HG03103 (cell line): ENCODE data around the gene APOBR.
"Not testable (repeated sequence)": the region's sequence is repeated elsewhere in the genome, so short reads cannot be mapped to it uniquely, and the experiment has no call there.

Experiments
- ATAC-seq: cut with Tn5 transposase; IDR thresholded peaks from one replicate; pipeline ENCODE4 v1.9.1; 2021; ENCODE audit warnings: low read depth; ENCODE audit not compliant: unreplicated experiment

APOBR gene

DNA sequence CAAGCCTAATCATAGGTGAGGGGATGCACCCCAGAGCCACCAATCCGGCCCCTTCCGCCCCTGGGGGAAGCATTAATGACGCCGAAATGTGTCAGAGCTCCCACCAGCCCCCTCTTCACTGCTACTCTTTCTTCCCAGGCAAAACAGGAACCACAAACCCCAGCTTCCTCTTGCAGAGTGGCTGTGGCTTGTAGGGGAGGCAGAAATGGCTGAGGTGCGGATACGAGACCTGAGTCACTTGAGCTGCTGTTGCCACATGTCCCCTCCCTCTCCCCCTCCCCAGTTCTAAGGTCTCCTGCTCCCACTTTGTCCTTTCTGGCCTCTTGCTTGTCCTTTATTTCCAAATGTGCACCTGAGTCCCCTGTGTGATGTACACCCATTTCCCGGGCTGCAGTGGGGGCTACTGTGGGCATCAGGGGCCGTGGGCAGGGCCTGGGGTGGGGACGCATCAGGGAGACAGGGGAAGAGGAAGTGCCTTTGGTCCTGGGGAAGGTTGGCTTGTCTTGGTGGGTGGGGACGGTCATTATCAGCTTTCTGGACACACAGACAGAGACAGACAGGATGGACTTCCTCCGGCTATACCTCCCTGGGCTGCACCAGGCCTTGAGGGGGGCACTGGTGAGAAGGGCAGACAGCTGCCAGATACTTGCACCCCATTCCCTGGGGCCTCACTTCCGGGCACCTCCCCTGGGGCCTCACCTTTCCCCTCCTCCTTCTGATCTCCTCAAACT, at the start of gene APOBR:
TSS of gene APOBR (plus strand) at position 523 of the 731 bp plus-strand sequence. CDS start at position 562, 39 bp downstream.
- peak; percentile 41 for ATAC-seq

DNA sequence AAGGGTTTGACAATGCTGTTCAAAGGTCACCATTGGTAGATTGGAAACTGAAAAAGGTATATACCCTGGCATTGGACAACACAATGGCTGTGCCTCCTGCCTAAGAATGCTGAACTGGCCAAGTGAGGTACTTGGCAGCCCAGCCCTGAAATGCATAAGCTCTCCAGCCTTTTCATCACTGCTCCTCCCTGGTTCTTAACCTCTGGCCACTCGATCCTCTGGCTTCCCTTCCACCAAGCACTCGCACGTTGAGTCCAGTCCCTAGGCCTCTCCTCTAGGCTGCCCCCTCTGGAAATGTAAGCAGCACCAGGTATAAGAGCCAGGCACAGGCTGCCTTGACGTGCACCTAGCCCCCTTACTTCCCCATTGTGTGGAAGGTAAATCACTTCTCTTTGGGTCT, 48.1 kb upstream of the APOBR start:
- ATAC-seq: not testable (repeated sequence)

- ATAC-seq: not testable (repeated sequence)
Observed at GRCh38 chr16:28447081-28447480, 47.4 kb upstream of the APOBR start.

GRCh38 chr16:28473714-28474265, 20.7 kb upstream of the APOBR start:
- ATAC-seq: no peak

- no peak for ATAC-seq
Observed at GRCh38 chr16:28475221-28475620, 19.2 kb upstream of the APOBR start.

DNA sequence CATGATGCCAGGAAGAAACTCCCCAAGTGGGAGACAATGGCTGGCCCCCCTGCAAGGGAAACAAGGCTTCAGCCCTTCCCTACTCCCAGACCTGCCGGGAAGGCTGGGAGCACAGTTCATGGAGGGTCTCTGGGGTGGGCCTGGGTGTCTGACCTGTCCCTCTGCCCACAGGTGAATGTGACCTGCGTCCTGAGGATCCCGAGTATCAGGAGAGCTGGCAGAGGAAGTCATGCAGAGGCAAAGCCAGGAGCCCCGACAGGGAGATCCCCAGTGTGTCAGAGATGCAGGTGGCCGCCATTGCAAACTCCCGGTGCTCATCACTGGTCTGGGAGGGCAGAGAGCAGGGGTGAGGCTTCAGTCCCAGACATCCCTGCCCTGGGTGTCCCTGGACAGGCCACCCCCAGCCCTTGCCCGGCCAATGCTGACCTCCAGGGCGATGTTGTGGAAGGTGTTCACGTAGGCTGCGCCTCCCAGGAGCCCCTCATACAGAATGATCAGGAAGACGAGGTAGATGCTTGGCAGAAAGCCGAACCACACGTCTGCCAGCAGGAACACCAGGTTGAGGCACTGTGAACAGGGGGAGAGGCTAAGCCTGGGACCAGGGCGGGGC, 17.0 kb upstream of the APOBR start:
- no peak for ATAC-seq

DNA sequence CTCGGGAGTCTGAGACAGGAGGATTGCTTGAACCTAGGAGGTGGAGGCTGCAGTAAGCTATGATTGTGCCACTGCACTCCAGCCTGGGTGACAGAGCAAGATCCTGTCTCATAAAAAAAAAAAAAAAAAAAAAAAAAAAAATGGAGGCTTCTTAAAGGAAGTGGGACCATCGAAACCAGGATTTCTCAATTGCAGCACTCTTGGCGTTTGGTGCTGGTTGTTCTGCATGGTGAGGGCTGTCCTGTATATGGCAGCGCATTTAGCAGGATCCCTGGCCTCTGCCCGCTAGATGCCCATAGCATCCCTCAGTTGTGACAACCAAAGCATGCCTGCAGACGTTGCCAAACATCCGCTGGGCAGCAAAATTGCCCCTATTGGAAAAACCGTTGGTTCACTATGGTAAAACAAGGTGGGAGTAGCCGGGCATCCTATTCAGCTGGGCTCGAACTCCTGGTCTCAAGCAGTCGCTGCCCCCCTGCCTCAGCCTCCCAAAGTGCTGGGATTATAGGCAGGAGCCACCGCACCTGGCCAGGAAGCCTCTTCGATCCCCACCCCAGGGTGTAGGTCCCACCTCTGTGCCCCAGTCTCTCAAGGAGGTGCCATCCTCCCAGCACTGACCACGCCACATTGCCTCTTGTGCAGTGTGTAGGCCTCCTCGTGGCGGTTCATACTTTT, 15.8 kb upstream of the APOBR start:
- no peak for ATAC-seq

GRCh38 chr16:28482026-28482425, 12.4 kb upstream of the APOBR start:
- ATAC-seq: no peak

- ATAC-seq: not testable (repeated sequence)
Observed at GRCh38 chr16:28483361-28483760, 11.1 kb upstream of the APOBR start.

DNA sequence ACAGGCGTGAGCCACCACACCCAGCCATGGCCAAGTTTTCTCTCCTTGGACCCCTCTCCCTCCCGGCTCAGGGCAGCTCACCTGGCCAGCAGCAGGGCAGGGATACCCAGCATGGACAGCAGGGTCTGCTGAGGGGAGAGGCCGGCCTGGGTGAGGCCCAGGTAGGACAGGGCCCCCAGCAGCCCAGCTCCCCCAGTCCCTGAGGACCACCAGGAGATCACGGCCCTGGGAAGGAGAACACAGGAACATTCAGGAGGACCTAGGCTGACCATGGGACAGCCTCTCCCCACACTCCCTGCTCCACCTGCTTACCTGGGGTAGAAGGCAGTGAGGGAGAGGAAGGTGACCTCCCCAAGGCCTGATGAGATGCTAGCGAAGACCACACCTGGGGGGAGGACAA, 8.2 kb upstream of the APOBR start:
- no peak for ATAC-seq

DNA sequence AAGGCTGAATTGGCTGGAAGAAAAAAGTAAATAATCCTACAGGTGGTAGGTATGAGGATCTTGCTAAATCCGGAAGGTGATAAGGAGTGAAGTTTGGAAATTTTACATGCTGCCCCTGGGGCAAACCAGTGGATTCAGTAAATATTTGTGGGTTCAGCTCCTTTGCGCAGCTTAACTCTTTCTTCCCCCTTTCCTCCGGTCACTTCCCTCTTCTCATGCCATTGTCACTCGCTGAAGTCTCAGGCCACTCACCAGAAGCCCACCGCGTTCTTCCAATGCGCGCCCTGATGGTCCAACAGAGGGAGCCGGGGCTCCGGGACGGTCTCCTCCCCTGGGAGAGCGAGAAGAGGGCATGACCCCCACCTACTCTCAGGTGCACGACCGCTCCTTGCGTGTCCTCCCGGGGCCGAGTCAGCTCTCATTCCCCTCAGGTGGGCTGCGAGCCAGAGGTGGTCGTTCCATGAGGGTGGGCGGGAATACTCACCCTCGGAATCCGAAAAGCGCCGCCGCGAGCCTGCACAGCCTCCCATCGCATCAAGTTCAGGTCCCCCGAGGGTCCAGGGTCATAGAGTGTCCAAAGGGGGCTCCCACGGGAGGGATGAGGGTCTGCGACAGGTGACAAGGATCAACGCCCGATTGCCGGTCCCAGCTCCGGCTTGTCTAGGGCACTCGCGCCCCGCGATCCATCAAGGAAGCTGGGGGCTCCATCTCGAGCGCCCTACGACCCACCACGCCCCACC, 3.0 kb upstream of the APOBR start:
- ATAC-seq: no peak

GRCh38 chr16:28491970-28492474, 2.4 kb upstream of the APOBR start, which contains the start of gene CLN3:
Gene CLN3, minus strand, starts transcription at chr16:28492074. Its CDS starts 315 bp downstream, at chr16:28491759.
- peak; percentile 51 for ATAC-seq

DNA sequence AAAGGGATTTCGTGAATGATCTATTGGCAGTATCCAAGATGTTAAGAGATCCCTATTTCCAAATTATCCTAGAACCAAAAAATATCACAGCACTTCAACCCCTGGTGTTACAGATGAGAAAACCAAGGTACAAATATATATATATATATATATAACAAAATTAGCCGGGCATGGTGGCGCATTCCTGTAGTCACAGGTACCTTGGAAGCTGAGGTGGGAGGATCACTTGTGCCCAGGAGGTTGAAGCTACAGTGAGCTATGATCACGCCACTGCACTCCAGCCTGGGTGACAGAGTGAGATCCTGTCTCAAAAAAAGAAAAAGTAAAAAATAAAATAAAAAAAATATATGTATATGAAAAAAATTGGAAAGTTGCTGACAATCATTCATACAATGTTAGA, 1.9 kb upstream of the APOBR start:
- ATAC-seq: no peak

GRCh38 chr16:28495098-28495793, 803 bp downstream of the APOBR start:
- no peak for ATAC-seq

DNA sequence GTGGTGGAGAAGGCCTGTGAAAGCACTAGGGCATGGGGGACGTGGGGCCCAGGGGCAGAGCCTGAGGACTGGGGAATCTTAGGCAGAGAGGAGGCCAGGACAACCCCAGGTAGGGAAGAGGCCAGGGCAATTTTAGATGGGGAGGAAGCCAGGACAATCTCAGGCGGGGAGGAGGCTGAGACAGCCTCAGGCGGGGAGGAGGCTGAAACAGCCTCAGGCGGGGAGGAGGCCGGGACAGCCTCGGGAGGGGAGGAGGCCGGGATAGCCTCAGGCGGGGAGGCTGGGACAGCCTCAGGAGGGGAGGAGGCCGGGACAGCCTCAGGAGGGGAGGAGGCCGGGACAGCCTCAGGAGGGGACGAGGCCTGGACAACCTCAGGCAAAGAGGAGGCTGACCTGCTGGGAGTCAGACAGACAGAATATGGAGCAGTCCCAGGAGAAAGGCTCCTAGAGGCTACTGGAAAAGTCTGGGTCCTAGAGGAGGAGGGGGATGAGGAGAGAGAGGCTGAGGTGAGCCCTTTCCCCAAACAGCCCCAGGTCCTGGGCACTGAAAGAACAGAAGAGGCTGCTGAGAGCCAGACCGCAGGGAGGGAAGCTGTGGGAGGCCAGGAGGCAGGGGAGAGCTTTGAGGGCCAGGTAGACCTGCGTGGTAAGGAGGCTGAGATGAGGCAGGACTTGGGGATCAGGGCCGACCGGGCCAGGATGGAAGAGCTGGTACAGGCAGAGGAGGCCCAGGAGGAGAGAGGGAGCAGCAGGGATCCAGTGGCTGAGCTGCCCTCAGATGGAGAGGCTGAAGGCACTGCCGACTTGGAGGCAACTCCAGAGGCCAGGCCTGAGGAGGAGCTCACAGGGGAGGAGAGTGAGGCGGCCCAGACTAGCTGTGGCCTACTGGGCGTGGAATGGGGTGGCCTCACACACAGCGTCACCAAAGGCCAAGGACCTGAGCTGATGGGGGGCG, 1.6 kb downstream of the APOBR start:
- no peak for ATAC-seq

- ATAC-seq: no peak
Observed at GRCh38 chr16:28496844-28497243, 2.4 kb downstream of the APOBR start.

DNA sequence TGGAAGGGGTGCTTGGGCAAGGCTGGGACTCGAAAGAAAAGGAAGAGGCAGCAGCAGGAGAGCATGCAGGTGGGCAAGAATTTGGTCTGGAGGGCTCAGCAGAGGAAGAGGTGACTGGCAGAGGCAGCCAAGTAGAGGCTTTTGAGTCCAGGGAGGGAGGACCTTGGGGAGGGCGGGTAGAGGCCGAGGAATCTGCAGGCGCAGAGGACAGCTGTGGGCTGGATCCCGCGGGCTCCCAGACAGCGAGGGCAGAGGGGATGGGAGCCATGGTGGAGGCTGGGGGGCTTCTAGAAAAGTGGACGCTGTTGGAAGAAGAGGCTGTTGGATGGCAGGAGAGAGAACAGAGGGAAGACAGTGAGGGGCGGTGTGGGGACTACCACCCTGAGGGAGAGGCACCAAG, 2.9 kb downstream of the APOBR start:
- no peak for ATAC-seq

GRCh38 chr16:28497861-28498599, 3.6 kb downstream of the APOBR start:
- no peak for ATAC-seq
